ENCODE results near the gene CMTM1. TPM values are rescaled to one million over a fixed set of nuclear protein-coding genes. Genes with fewer than 3 reads are reported as not detected.

Gene CMTM1
- total RNA-seq, 1 donor from 2014 or later: 4.3 TPM

DNA sequence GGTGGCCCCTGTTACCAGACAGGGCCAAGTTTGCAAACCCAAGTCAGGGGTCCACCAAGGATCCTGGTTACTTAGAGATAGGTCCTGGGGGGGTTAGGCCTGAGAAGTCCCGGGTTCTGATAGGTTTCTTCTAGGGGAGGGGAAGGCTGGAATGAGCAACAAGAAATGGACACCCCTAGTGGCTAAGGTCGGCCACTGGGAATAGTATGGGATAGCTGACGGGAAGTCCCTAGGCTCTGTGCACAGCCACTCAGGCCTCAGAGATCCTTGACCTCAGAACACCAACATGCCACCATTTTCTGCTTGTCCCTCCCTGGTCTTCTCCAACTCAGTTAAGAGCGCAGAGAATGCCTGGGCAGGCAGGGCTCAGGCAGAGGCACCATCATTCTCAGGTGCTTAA, 29.7 kb upstream of the CMTM1 start:
- TF ChIP-seq, protein P1, sequence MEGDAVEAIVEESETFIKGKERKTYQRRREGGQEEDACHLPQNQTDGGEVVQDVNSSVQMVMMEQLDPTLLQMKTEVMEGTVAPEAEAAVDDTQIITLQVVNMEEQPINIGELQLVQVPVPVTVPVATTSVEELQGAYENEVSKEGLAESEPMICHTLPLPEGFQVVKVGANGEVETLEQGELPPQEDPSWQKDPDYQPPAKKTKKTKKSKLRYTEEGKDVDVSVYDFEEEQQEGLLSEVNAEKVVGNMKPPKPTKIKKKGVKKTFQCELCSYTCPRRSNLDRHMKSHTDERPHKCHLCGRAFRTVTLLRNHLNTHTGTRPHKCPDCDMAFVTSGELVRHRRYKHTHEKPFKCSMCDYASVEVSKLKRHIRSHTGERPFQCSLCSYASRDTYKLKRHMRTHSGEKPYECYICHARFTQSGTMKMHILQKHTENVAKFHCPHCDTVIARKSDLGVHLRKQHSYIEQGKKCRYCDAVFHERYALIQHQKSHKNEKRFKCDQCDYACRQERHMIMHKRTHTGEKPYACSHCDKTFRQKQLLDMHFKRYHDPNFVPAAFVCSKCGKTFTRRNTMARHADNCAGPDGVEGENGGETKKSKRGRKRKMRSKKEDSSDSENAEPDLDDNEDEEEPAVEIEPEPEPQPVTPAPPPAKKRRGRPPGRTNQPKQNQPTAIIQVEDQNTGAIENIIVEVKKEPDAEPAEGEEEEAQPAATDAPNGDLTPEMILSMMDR (IDR thresholded peaks at IDR 0.05; ENCODE audit: insufficient read depth, low read length, poor library complexity, severe bottlenecking): no peak
- no peak overlapping the region for H3K4me3 ChIP-seq (ENCODE audit: low read depth, low read length)
- no peak for DNase-seq (ENCODE audit: low read depth)
- peaks cover 3% of the 10 kb centered on the region for H3K36me3 ChIP-seq (ENCODE audit: control insufficient read depth, insufficient read depth, low read length)
- H3K27me3 ChIP-seq (ENCODE audit: control insufficient read depth, insufficient read depth, low read length): no peaks in the 10 kb centered on the region

DNA sequence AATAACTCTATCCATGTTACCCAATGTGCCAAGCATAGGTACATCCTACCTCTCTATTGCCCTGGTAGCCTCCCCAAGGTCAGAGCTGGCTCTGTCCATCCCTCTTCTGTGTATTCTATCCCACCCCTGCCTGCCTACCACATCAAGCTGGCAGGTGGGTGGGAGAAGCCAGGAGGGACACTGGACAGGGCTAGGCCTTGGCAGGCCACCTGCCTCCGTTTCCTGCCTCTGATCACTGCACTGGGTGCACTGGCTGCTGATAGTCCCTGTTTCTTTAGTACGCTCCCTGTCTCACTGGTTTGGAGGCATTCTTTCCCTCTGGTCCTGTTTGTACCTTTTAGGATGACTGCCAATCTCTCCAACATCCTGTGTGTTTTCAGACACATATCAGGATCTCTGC, 29.0 kb upstream of the CMTM1 start:
- DNase-seq (ENCODE audit: low read depth): no peak
- Histone ChIP-seq H3K4me3 (ENCODE audit: low read depth, low read length) (no peak overlapping the region), H3K36me3 (ENCODE audit: control insufficient read depth, insufficient read depth, low read length) (peaks cover 3% of the 10 kb centered on the region), H3K27me3 (ENCODE audit: control insufficient read depth, insufficient read depth, low read length) (no peaks in the 10 kb centered on the region)
- TF ChIP-seq, protein P1 (IDR thresholded peaks at IDR 0.05; ENCODE audit: insufficient read depth, low read length, poor library complexity, severe bottlenecking): no peak

DNA sequence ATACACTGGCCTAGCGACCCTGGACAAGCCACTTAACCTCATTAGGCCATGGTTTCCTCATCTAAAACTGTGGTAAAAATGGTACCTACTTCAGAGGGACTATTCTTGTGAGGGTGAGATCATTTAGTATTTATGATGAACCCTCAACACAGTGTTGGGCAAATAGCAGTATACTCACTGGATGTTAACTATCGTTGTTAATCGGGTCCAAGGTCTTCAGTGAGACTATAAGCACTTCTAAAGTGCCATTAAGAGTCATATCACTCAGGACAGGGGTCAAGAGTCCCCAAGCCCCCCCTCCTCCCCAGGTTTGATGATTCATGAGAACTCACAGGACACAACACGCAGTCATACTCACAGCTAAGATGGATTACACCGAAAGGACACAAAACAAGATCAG, 27.3 kb upstream of the CMTM1 start:
- DNase-seq (ENCODE audit: low read depth): no peak
- no peaks in the 10 kb centered on the region for H3K27me3 ChIP-seq (ENCODE audit: control insufficient read depth, insufficient read depth, low read length)
- TF ChIP-seq, protein P1 (IDR thresholded peaks at IDR 0.05; ENCODE audit: insufficient read depth, low read length, poor library complexity, severe bottlenecking): no peak
- peaks cover 3% of the 10 kb centered on the region for H3K36me3 ChIP-seq (ENCODE audit: control insufficient read depth, insufficient read depth, low read length)
- H3K4me3 ChIP-seq (ENCODE audit: low read depth, low read length): no peak overlapping the region

DNA sequence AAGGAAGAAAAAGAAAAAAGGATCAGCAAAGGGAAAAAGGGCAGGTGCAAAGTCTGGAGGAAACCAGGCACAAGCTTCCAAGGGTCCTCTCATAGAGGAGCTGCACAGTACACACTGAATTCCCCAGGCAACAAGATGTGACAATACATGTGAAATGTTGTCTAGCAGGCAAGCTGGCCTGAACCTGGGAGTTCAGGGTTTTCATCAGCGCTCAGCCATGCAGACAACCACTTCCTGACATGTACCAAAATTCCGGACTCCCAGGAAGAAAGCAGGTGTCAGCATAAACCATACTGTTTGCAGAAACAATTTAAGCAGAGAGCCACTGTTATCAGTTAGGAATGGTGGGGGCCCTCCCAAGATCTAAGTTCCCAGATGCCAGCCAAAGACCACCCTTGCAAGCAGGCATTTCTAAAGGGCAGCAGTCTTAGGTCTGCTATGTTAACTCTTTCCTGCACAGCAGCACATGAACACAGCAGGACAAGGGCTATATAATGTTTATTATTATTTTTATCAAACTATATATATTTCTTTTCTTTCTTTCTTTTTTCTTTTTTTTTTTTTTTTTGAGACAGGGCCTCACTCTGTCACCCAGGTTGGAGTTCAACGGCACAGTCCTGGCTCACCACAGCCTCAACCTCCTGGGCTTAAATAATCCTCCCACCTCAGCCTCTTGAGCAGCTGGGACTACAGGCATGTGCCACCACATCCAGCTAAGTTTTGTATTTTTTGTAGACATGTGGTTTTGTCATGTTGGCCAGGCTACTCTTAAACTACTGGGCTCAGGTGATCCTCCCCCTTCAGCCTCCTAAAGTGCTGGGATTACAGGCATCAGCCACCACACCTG, 26.4 kb upstream of the CMTM1 start:
- peak; percentile 94 for DNase-seq (ENCODE audit: low read depth)
- Histone ChIP-seq H3K27me3 (ENCODE audit: control insufficient read depth, insufficient read depth, low read length) (no peaks in the 10 kb centered on the region), H3K36me3 (ENCODE audit: control insufficient read depth, insufficient read depth, low read length) (peaks cover 1% of the 10 kb centered on the region), H3K4me3 (ENCODE audit: low read depth, low read length) (no peak overlapping the region)
- TF ChIP-seq, protein P1 (IDR thresholded peaks at IDR 0.05; ENCODE audit: insufficient read depth, low read length, poor library complexity, severe bottlenecking): no peak

DNA sequence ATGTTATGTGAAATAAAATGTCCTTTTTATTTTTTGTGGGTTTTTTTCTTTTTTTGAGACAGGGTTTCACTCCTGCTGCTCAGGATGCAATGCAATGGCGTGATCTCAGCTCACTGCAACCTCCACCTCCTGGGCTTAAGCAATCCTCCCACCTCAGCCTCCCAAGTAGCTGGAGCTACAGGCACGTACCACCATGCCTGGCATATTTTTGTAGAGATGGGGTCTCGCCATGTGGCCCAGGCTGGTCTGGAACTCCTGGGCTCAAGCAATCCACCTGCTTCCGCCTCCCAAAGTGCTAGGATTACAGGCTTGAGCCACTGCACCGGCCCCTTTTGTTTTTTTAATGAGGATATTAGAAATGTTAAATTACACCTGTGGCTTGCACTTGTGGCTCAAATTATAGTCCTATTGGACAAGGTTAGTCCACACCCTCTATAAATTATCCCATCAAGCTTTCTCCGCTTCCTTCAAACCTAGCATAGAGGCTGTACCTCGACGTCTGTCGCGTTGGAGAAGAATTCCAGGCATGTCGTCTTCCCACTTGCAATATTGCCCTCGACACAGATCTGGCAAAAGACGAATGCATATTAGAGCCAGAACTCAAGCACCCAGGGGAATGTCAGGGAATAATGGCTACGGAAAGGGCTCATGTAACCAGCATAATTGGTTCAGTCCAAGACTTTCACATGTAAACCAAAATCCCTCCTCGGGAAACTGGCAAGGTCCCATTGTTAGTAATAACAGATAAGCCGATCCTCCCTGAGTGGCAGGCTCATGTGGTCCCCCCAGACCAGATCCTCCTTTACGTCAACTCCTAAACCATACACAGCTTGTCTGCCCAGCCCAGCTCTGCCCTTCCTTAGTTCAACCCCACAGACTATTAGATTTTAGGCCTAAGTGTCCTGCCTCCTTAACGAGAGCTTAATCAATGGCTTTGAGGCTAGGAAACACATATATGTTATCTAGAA, 24.6 kb upstream of the CMTM1 start:
- TF ChIP-seq, protein P1 (IDR thresholded peaks at IDR 0.05; ENCODE audit: insufficient read depth, low read length, poor library complexity, severe bottlenecking): no peak
- Histone ChIP-seq H3K27me3 (ENCODE audit: control insufficient read depth, insufficient read depth, low read length) (no peaks in the 10 kb centered on the region), H3K36me3 (ENCODE audit: control insufficient read depth, insufficient read depth, low read length) (no peaks in the 10 kb centered on the region), H3K4me3 (ENCODE audit: low read depth, low read length) (no peak overlapping the region)
- no peak for DNase-seq (ENCODE audit: low read depth)
